HUES48 (cell line): ENCODE results near the gene SPOCK3.

Experiments used
- H3K27ac ChIP-seq: one replicate; pipeline ENCODE4 v1.7.0; 2013; ENCODE audit warnings: low read depth, low read length, inconsistent platforms
- H3K27me3 ChIP-seq: 2 replicates; pipeline ENCODE4 v1.6.1; 2013; ENCODE audit warnings: mild to moderate bottlenecking, low read length; ENCODE audit not compliant: control insufficient read depth, insufficient read depth
- H3K36me3 ChIP-seq: 2 replicates; pipeline ENCODE4 v1.6.1; 2013; ENCODE audit warnings: low read length; ENCODE audit not compliant: control insufficient read depth, insufficient read depth
- H3K4me1 ChIP-seq: 2 replicates; pipeline ENCODE4 v1.6.1; 2013; ENCODE audit warnings: mild to moderate bottlenecking, low read length; ENCODE audit not compliant: control insufficient read depth, insufficient read depth
- H3K4me3 ChIP-seq: 2 replicates; pipeline ENCODE4 v1.5.1; 2013; ENCODE audit warnings: mild to moderate bottlenecking, low read depth, low read length
- H3K9ac ChIP-seq: 2 replicates; pipeline ENCODE4 v1.6.1; 2013; ENCODE audit warnings: mild to moderate bottlenecking, low read depth, low read length, moderate library complexity
- H3K9me3 ChIP-seq: 2 replicates; pipeline ENCODE4 v1.6.1; 2013; ENCODE audit warnings: low read length; ENCODE audit not compliant: control insufficient read depth, insufficient read depth

Gene SPOCK3

DNA sequence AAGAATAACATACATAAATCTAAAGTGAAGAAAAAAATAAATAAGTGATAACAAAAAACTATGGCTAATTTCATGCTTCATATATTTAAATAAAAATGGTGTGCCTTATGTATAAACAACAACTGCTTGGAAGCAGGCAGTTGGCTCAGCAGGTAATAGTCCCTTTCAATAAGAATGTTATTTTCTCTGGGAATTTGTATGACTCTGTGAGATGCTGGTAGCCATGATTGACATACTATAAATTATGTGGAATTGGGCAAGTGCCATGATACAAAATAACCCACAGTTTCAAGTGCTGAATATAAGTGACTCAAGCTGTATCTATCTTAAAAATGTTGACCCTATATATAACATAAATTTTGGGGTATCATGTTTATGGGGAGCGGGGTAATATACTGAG is 546.5 kb downstream of the SPOCK3 start:
- H3K4me1 ChIP-seq = peaks cover 8% of the 10 kb centered on the region
- no peaks in the 10 kb centered on the region for H3K9me3 ChIP-seq
- no peak overlapping the region for H3K27ac ChIP-seq
- H3K4me3 ChIP-seq = no peak overlapping the region
- H3K27me3 ChIP-seq = no peaks in the 10 kb centered on the region
- no peak overlapping the region for H3K9ac ChIP-seq
- no peaks in the 10 kb centered on the region for H3K36me3 ChIP-seq
